Measurements from ENCODE around the gene SCPEP1. TPM values are rescaled to one million over a fixed set of nuclear protein-coding genes. Genes with fewer than 3 reads are reported as not detected.

SCPEP1 gene
- total RNA-seq, 4 donors from 2014 or later, result 37.7 to 58.0 (median 48.2) TPM

DNA sequence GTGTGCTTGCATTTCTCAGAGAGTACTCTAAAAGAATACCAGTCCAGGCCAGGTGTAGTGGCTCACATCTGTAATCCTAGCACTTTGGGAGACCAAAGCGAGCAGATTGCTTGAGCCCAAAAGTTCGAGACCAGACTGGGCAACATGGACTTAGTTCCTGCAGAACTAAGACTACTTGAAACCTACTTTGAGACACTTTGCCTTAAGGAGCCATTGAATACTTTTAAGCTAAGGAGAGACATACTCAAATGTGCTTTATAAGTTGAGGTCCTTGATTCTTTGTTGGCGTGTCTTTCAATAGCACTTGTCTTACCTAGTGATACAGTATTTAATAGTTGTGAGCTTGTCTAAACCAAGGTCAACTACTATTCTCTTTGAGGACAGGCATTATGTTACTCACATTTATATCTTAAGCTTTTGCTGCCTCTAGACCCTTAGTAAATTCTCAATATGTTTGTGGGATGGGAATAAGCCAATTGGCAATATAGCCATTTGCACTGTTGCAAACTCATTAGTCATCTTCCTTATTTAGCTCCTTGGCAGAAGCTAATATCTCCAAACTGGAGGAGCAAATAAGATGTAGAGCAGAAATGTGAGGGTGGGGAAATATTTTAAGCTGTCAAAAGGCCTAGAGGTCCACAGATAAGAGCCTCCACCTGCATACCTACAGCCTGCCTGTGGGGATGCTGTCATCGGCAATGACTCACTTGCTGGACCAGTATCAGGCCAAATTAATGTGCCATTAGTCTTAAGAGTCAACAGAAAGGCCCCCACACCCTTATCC lies 16.3 kb downstream of the SCPEP1 start:
- Histone ChIP-seq H3K4me3 (no peak overlapping the region), H3K4me1 (no peaks in the 10 kb centered on the region), H3K36me3 (no peaks in the 10 kb centered on the region), H3K27me3 (no peaks in the 10 kb centered on the region), H3K9me3 (no peaks in the 10 kb centered on the region), H3K27ac (no peak overlapping the region)
- intact Hi-C loops (cut with DNase I; ENCODE audit: low total_unique reads), result no loop called here
- DNase-seq, result no peak
- no peak for TF ChIP-seq POLR2A (IDR thresholded peaks at IDR 0.05)
- TF ChIP-seq, protein P1, sequence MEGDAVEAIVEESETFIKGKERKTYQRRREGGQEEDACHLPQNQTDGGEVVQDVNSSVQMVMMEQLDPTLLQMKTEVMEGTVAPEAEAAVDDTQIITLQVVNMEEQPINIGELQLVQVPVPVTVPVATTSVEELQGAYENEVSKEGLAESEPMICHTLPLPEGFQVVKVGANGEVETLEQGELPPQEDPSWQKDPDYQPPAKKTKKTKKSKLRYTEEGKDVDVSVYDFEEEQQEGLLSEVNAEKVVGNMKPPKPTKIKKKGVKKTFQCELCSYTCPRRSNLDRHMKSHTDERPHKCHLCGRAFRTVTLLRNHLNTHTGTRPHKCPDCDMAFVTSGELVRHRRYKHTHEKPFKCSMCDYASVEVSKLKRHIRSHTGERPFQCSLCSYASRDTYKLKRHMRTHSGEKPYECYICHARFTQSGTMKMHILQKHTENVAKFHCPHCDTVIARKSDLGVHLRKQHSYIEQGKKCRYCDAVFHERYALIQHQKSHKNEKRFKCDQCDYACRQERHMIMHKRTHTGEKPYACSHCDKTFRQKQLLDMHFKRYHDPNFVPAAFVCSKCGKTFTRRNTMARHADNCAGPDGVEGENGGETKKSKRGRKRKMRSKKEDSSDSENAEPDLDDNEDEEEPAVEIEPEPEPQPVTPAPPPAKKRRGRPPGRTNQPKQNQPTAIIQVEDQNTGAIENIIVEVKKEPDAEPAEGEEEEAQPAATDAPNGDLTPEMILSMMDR (IDR thresholded peaks at IDR 0.05), result no peak

DNA sequence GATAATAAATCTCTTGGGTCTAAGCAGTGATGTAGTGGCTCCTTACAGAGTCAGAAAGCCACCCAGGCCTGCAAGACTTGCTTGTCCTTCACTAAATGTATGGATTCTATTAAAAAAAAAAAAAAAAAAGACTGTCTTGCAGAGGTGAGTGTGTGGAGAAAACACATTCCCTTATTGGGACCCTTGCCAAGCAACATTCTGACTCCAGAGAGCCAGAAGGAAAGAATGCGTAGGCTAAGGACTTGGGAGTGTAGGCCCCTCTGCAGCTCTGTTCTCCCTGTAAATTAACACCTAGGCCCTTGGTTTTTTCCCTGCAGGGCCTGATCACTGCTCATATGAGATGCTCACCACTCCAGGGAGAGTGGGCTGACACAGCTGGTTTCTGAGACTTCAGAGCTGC lies 17.8 kb downstream of the SCPEP1 start:
- DNase-seq, result no peak
- H3K27me3 ChIP-seq, result no peaks in the 10 kb centered on the region
- no peaks in the 10 kb centered on the region for H3K9me3 ChIP-seq
- H3K36me3 ChIP-seq, result no peaks in the 10 kb centered on the region
- H3K4me1 ChIP-seq, result no peaks in the 10 kb centered on the region
- intact Hi-C loops (cut with DNase I; ENCODE audit: low total_unique reads), result no loop called here
- H3K4me3 ChIP-seq, result no peak overlapping the region
- TF ChIP-seq POLR2A (IDR thresholded peaks at IDR 0.05), result no peak
- TF ChIP-seq, protein P1 (IDR thresholded peaks at IDR 0.05), result no peak
- H3K27ac ChIP-seq, result no peak overlapping the region

DNA sequence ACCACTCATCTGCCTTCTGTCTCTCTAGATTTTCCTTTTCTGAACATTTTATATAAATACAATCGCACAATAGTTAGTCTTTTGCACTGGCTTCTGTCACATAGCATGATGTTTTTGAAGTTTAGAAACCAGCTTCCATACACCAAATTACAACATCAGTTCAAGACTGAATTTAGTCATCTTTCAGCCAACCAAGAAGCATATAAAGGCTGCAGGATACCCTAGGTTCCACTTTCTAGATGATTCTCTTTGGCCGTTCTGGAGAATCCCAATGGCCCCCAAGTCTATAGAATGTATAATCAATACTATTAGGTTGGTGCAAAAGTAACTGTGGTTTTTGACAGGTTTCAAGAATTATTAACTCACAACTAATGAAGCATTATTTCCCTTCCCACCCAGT lies 19.4 kb downstream of the SCPEP1 start:
- Histone ChIP-seq H3K36me3 (no peaks in the 10 kb centered on the region), H3K4me1 (no peaks in the 10 kb centered on the region), H3K9me3 (no peaks in the 10 kb centered on the region), H3K27me3 (no peaks in the 10 kb centered on the region), H3K4me3 (no peak overlapping the region), H3K27ac (no peak overlapping the region)
- intact Hi-C loops (cut with DNase I; ENCODE audit: low total_unique reads), result no loop called here
- no peak for TF ChIP-seq POLR2A (IDR thresholded peaks at IDR 0.05)
- TF ChIP-seq, protein P1 (IDR thresholded peaks at IDR 0.05), result no peak
- no peak for DNase-seq

DNA sequence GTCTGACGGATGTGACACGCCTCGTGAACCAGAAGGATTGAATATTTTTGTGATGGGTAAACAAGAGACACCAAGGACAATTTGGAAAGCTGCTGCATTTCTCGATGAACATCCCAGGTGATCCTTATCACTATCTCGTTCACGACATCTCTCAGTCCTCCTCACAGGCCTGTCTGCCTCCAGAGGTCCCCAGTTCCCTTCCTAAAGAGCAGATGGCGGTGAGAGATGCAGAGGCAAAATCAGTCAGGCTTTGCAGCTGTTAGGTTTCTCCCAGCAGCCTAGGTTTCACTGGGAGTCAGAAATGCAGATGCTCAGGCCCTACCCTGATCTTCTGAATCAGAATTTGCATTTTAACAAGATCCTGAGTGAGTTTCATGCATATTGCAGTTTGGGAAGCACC lies 23.6 kb downstream of the SCPEP1 start:
- H3K27ac ChIP-seq, result no peak overlapping the region
- intact Hi-C loops (cut with DNase I; ENCODE audit: low total_unique reads), result no loop called here
- TF ChIP-seq, protein P1 (IDR thresholded peaks at IDR 0.05), result no peak
- no peak for TF ChIP-seq POLR2A (IDR thresholded peaks at IDR 0.05)
- no peaks in the 10 kb centered on the region for H3K4me1 ChIP-seq
- H3K36me3 ChIP-seq, result no peaks in the 10 kb centered on the region
- no peak overlapping the region for H3K4me3 ChIP-seq
- H3K27me3 ChIP-seq, result no peaks in the 10 kb centered on the region
- no peak for DNase-seq
- H3K9me3 ChIP-seq, result no peaks in the 10 kb centered on the region

DNA sequence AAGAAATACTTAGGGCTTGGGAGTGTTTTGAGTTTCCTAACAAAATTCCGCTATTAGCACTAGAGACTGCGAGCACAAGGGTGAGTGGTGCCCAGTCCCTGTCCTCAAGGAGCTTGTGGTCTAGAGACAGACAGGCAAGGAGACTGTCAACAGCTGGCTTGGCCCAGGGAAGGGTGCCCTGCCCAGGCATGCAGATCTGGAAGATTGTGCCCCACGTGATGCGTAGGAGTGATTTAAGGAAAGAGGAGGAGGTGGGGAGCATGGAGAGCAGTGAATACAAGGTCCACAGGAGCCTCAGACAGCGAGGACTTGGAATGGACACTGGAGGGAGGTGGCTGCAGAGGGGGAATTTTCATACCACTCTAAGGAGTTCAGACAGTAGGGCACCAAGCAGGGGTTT lies 25.0 kb downstream of the SCPEP1 start:
- no peaks in the 10 kb centered on the region for H3K36me3 ChIP-seq
- no peaks in the 10 kb centered on the region for H3K9me3 ChIP-seq
- no peak overlapping the region for H3K4me3 ChIP-seq
- DNase-seq, result no peak
- H3K27me3 ChIP-seq, result no peaks in the 10 kb centered on the region
- no peak for TF ChIP-seq POLR2A (IDR thresholded peaks at IDR 0.05)
- TF ChIP-seq, protein P1 (IDR thresholded peaks at IDR 0.05), result no peak
- H3K4me1 ChIP-seq, result no peaks in the 10 kb centered on the region
- intact Hi-C loops (cut with DNase I; ENCODE audit: low total_unique reads), result no loop called here
- no peak overlapping the region for H3K27ac ChIP-seq
